Pons (tissue), 1 donor: ENCODE results near the gene DIP2C.
A peak's percentile ranks its signal among the peaks of the same experiment; 100 is the strongest.
"Not testable (repeated sequence)": the region's sequence is repeated elsewhere in the genome, so short reads cannot be mapped to it uniquely, and the experiment has no call there.

Experiments
- DNase-seq: peaks from one replicate; pipeline ENCODE4 v3.0.0-alpha.2; 2016; ENCODE audit warnings: low spot score

Gene DIP2C

DNA sequence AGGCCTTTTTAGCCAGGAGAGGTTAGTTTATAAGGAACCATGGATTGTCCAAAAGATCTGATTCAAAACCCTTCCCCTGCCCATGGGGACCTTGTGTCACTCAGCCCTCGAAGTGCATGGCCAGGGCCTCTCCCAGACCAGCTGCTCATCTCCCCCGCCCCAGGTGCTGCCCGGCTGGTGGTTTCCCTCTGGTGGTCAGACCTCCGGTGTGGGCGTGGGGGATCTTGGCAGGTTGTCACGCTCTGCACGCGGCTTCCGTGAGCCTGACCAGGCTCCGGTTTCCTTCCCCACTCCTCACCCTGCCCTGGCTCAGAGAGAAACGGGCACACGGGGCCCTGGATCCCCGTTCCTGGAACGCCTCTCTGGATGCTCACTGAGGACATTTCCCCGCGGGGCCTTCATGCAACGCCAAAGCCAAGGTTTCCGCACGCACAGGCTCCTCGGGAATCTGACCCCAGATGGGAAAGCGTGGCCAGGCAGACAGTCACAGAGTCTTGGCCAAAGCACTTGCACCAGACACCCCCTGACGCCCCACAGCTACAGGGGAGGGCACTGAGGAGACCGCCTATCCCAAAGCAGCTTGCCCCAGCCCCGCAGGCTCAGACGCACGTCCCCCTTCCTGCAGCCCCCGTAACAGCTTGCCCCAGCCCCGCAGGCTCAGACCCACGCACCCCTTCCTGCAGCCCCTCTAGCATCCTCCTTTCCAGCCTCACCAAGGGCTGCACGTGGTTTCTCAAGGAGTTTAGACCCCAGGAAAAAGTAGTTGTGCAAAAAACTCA lies 7.8 kb upstream of the DIP2C start:
- no peak for DNase-seq

DNA sequence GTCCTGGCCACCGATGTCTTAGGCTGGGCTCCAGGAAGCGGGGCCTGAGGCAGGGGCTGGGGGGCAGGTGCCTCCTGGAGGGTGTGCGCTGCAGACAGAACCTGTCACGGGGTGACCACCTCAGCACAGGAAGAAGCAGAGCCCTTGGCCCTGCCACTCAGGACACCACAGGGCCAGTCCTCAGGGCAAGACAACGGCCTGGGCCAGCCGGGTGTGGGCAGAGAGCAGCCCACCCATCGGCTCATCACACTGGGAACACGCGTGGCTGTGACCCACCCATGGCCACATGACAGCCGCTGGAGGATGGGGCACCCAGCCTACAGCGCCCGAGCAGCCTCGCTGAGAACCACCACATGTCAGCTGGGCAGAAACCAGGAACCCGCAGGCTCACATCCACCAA lies 5.9 kb upstream of the DIP2C start:
- no peak for DNase-seq

DNA sequence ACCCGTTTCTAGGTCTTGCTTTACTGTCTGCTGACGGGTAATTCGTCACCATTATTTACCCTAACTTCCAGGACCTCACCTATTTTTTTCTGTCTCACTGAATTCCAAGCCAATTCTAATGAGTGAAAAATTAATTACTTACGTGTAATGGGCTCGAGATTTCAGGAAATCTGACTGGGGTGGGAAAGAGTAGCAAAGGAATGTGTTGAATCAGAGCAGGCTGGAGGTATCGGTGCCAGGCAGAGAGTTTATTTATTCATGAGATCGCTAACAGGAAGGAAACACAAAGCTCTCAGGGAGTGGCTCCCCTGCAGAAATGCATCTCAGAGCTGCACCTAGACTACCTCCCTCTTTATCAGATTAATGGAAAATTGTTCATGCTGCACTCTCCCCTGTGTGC lies 4.0 kb upstream of the DIP2C start:
- no peak for DNase-seq

DNA sequence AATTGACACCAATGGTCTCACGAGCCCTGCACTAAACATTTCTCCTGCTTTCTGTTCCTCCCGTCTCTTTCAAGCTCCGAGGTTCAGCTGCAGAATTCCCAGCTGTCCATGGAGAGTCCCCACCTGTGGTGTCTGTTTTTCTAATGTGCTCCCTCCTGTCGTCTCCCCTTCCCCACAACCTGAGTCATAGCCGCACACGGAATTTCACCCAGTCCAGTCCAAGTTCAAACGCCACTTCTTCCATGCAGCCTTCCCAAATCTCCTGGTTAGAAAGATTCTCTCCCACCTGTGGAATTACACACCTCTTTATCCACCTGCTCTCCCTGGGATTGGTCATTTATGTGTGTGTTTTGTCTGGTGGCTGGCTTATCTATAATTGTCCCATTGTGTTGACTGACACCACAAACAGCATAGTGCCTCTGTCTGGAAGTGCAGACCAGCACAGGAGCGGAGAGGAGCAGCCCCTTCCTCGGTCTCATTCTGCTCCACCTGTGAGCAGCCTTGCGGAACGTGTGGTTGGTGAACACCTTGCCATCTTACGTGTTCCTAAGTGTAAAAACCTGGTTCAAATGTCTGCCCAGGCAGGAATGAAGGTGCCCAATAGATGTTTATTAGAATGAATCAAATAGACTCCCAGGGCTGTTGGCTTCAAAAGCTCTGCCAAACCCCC lies 3.3 kb upstream of the DIP2C start:
- no peak for DNase-seq

DNA sequence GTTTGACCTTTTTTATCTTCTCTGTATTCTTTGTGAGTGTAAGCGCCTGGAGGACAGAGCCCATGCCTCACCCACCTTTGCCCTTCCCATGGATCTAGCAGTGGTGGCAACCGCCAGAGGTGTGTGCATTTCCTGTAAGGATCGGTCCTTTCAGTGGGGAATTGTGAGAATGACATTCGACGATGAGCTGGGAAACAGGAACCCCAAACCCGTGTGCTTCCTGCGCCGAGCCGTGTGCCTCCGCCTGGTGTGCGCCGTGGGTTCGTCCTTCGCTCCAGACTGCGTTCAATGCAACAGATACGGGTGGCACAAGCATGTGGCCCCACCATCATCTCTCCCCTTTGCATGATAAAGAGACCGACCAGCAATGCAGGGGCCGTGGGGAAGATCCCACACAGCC lies 1.7 kb upstream of the DIP2C start:
- DNase-seq: no peak

DNA sequence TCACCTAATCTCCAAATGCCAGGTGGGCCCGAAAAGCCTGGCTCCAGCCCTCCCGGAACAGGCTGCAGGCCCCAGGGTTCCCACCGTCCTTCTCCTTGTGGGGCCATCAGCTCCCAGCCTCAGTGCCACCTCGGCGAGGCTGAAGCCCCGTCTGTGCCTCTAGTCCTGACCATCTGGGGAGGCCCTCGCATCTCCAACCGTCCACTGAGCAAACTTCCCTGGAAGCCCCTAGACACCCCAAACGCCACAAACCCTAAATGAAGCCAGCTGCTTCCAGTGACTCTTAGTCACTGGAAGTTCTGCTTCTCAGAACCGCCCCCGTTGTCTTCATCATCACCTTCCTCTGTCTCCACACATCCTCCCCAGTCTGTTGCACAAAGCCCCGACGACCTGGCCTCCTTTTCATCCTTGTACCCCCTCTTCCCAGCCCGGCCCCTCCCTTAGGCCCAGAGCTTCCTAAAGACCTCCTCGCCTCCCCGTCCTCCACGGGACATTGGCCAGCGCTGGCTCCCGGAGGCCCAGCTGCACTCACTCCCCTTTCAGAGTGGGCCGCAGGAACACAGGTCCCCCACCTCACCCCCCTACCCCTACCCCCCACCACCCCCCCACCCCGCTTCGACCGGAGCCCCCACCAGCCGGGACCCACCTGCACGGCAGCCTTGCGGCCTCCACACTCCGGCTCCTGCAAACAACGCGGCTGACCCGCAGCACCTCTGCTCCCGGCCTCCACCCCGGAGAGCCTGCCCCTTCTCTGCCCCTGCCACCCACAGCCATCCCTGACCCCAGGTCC lies 1.1 kb upstream of the DIP2C start:
- DNase-seq: no peak

DNA sequence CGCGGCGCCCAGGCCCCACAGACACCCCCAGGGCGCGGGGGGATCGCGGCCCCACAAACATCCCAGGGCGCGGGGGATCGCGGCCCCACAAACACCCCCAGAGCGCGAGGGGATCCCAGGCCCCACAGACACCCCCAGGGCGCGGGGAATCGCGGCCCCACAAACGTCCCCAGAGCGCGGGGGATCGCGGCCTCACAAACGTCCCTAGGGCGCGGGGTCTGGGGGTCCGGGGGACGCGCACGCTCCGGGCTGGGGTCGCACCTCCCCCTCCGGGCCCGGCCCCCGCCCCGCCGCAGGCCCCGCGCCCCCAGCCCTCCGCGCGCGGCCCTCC lies 382 bp downstream of the DIP2C start:
- DNase-seq: no peak

DNA sequence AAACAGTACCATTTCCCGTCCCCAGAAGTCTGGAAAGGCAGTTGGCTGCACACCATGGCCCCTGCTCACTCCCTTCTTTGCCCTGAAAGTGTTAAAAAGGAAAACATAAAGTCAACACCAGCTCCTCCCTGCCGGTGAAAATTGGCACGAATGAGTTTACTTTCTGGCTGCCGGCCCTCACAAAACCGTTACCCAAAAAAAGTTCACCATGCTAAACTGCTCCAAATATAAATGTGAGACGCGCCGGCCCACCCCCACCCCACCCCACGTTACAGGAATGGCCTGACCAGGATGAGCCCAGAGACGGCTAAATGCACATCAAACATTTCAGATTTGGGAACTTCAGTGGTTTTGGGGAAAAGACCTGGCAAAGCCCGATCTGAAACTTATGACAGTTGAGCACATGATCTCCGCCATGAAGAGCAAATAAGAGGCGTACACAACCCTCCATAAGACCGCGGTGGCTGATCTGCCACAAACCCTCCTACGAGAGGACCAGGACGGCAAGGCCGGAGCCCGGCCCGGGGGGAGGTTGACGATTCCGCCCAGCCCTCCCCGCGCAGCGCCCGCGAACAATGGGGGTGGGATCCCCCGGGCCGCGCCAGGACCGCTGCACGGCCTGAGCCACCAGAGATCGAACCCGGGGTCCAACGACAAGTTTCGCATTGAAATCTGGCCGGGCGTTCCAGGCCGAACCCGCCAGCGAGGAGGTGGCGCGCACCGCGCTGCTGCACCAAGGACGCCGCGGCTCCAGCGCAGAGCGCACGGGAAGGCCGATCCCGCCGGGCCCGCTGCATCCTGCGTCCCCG lies 952 bp downstream of the DIP2C start:
- peak; percentile 59 for DNase-seq

DNA sequence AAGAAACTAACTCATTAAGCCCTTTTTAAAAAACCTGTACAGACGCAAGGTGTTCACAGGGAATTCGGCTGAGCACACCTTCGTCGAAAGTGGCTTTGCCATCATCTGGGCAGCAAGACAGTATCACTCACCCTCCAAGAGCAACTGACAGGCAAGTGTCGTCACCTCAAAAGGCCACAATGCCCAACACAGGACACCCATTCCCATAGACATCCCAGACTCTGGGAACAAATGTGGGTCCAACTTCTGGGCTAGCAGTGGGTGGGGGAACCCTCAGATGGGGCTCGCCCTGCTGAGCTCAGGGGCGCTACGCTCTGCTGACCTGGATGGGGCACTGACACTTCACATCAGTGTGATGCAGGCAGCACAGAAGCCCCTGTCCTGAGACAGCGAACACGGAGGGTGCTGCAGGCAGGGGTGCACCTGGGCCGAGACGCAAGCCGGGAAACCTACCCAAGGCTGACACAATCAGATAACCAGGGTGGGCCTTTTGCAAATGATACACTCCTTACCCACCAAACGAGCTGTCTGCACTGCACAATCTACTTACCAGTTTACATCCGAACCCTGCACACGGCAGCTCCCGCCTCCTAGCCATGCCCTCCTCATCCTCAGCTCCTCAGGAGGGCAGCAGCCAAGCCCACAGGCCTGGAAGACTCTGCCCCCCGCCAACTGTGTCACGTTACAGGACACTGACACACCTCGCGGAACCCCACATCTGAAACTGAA lies 1.7 kb downstream of the DIP2C start:
- DNase-seq: no peak

DNA sequence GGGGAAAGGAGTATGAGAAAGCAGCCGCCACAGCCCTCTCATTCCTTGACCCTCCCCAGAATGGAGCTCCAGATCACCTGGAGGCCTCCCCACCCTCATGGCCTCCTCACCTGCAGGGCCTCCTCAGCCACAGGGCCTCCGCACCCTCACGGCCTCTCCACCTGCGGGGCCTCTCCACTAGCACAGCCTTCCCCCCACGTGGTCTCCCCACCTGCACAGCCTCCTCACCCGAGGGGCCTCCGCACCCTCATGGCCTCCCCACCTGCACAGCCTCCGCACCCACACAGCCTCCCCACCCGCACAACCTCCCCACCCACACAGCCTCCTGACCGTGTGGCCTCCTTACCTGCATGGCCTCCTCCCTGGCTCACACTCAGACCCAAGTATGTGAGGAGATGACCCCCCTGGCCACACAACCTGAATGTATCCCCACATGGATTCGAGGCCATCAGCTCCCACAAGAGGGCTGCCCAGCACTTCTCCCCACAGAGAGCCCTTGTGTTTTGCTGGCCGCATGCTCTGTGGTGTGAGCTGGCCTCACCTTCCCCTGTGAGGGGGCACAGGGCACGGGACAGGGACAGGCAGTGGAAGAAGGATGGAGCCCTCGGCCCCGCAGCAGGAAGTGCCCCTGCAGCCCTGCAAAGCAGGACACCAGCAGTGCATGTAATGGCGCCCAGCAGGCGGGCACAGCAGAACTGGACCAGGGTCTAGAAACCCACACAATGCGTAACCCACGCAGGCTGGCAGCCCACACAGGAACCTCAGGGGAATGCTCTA lies 3.1 kb downstream of the DIP2C start:
- no peak for DNase-seq

DNA sequence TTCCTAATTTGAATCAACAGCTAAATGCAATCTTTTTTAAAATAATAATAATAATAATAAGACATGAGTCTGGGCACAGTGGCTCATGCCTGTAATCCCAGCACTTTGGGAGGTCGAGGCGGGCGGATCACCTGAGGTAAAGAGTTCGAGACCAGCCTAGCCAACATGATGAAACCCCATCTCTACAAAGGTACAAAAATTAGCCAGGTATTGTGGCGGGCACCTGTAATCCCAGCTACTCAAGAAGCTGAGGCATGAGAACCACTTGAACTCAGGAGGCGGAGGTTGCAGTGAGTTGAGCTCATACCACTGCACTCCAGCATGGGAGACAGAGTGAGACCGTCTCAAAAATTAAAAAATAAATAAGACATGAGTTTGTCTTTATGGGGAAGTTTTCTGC lies 3.9 kb downstream of the DIP2C start:
- no peak for DNase-seq

DNA sequence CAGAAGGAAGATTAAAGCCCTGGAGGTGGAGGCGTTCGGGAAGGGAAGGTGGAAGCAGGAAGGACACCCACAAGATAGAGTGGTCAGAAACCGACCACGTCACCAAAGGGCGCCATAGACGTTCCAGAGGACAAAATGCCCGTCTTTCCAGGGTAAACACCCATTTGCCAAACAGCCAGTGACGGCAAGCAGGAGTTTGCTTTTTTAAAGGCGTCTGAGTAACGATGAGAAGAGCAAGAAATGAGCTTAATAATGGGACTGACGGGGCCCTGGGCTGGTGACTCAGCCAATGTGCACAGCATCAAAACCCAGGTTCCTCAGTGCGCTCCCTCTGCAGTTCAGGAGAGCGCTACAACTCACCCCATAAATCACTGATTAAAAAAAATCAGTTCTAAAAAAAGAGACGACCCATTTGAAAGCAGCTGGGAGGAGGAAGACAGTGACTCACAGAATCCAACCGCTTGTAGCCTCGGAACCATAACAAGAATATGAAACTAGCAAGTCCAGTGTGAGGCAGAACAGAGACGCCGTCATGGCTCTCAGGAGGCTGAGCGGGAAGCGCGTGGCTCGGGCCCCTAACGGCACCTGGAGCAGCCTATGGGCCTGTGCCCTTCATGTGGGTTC lies 5.9 kb downstream of the DIP2C start:
- no peak for DNase-seq

DNA sequence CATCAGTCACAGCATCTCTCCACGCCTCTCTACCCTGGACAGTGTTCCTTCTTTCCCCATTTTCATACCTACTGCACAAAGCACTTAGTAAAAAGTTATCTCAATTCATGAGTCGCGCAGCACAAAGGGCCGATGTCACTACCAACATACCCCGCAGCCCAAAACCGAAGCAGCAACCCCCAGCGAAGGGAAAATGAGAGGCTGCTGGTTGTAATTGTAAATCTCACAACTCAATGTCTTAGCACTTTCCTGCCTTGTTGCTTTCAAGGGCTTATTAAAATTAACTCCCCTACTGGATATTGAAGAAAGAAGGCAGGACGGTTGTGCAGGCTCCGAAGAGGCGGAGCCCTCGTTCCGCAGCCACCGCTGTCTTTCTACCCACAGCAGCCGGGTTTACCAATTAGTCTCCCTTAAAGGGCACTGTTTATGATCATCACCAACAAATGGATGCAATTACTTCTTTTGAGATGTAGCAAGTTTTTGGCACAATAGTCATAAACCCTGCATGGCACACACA lies 6.5 kb downstream of the DIP2C start:
- DNase-seq: no peak

DNA sequence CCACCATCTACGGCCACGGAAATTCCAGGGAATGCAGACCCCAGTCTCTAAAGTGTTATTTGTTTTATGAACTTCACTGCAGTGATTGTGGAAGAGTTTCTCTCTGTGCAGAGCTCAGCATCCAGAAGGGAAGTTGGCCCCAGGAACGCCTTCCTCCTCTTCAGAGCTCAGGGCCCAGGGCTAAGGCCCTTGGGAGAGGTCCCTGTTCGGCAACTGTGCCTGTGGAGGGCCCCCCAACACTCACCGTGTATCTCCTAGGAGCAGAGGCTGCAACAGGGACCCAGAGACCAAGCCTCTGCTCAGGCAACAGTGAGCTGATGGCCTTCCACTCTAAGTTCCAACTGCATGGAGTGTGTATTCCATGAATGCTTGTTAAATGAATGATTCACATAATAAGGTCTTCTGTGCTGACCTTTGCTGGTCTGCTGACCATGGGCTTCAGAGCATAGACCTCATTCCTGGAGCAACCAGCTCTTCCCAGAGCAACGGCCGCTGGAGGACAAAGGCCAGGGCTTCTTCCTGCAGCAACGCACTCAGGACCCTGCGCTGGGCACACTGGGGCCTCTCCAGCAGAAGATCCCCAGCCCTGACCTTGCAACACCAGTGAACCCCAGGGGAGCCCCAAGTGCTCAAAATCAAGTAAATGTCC lies 7.7 kb downstream of the DIP2C start:
- DNase-seq: no peak

DNA sequence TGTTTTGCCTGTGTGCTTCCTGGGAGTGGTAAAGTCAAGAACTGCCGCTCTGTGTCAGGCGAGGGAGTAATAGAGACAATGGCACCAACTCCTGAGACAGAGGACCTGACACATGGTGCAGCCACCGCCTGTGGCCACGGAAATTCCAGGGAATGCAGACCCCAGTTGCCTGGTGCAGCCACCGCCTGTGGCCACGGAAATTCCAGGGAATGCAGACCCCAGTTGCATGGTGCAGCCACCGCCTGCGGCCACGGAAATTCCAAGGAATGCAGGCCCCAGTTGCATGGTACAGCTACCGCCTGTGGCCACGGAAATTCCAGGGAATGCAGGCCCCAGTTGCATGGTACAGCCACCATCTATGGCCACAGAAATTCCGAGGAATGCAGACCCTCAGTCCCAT lies 8.7 kb downstream of the DIP2C start:
- no peak for DNase-seq

DNA sequence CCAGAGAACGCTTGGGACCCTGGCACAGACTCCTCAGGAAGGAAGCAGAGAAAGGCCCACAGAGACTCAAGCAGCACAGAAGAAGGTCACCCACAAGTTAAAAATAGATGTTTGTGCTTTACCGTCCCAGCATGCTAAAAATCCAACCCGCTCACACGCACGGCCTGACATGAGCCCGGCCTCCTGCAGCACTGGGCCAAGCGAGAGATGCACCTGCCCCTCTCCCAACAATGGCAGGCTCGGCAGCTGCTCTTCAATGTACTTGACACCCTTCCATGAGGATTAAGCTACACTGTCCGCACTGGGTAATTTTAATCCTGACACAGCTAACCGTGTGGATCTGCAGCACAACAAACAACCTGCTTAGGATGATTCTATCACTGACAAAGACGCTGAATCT lies 9.3 kb downstream of the DIP2C start:
- DNase-seq: peak; percentile 37

DNA sequence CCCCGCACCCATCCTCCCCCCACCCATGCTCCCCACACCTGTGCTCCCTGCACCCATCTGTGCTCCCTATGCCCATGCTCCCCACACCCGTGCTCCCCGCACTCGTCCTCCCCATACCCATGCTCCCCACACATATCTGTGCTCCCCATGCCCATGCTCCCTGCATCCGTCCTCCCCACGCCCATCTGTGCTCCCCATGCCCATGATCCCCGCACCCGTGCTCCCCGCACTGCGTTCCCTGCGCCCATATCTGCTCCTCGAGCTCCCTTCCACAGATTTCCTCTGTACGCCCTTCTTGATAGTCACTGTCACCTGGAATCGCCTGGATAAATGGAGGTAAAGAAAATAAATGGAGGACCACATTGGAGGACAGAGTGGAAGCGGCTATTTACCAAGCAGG lies 9.9 kb downstream of the DIP2C start:
- DNase-seq: no peak

DNA sequence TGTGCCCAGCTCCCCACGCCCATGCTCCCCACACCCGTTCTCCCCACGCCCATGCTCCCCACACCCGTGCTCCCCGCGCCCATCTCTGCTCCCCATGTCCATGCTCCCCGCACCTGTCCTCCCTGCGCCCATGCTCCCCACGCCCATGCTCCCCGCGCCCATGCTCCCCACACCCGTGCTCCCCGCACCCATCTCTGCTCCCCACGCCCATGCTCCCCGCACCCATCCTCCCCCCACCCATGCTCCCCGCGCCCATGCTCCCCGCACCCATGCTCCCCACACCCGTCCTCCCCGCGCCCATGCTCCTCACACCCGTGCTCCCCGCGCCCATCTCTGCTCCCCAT lies 10.8 kb downstream of the DIP2C start:
- DNase-seq: not testable (repeated sequence)

DNA sequence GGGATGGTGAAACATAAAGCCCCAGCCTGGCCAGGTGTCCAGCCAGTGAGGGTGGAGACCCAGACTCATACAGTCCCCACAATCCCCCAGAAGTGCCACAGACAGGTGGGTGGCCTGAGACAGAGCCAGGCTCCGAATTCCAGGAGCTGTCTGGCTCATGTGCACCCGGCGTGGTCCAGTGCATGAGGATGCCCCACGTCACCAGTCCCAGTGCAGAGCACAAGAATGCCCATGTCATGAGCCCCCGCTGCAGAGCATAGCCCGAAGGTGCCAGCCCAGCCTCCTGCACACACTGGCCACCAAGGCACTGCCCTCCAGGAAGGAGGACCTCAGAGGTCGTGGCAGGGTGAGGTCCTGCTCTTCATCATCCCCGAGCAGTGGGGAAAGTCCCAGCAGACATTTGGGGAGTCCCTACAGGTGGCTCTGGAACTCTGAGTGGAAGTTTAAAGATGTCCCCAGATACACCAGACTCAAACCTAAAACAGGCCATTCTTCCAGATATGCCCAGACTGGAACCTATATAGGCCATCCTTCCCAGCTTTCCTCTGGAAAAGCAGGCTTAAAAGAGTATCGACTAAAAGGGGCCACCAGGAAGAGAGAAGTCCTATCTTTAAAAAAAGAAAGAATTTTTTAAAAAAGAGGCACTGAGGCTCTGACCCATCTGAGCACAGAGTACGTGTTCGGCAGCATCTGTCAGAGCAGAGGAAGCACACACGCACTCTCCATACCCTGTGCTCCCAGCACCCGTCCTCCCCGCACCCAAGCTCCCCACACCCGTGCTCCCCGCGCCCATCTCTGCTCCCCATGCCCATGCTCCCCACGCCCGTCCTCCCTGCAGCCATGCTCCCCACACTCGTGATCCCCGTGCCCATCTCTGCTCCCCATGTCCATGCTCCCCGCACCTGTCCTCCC lies 11.5 kb downstream of the DIP2C start:
- no peak for DNase-seq
